GM19035 (cell line): ENCODE results near the gene MTERF2.
"Not testable (repeated sequence)": the region's sequence is repeated elsewhere in the genome, so short reads cannot be mapped to it uniquely, and the experiment has no call there.

Experiments
- ATAC-seq: cut with Tn5 transposase; IDR thresholded peaks from one replicate; pipeline ENCODE4 v1.9.1; 2021; ENCODE audit not compliant: unreplicated experiment

Gene MTERF2, protein sequence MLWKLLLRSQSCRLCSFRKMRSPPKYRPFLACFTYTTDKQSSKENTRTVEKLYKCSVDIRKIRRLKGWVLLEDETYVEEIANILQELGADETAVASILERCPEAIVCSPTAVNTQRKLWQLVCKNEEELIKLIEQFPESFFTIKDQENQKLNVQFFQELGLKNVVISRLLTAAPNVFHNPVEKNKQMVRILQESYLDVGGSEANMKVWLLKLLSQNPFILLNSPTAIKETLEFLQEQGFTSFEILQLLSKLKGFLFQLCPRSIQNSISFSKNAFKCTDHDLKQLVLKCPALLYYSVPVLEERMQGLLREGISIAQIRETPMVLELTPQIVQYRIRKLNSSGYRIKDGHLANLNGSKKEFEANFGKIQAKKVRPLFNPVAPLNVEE

DNA sequence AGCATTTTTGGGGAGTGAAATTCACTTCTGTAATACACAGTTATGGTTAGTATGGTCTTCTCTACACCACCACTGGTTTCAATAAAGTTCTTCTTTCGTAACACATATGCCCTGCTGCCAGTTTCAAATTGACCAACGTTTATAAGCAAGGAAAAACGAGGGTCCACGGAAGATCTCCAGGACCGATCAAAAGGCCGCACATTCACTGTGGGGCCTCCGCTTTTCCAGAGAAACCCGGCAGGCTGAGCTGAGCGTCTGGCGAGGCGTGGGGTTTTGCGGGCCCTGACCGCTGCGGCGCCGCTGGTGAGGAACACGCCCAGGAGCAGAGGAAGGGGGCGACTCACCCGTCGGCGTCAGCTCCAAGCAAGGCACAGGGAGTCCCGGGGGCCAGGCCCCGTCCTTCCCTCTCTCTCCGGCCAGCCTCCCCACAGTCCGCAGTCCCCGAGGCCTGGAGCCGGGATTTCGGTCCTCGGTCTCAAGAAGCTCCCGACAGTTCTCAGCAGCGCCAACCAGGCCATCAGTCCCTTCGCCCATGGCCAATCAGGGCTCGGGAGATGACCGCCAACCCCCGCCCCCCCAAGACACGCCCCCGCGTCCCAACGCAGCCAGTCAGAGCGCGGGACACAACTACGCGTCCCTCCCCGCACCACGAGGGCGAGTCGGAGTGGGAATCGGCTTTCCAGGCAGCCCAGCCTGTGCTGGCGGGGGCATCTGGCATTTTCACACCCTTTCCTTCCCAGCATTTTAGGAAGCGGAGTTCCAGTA, at the start of gene MTERF2:
Gene MTERF2 (minus strand): TSS at position 522 of the 765 bp plus-strand sequence. CDS start 8,432 bp downstream, outside the sequence.
- ATAC-seq: peak; percentile 94

DNA sequence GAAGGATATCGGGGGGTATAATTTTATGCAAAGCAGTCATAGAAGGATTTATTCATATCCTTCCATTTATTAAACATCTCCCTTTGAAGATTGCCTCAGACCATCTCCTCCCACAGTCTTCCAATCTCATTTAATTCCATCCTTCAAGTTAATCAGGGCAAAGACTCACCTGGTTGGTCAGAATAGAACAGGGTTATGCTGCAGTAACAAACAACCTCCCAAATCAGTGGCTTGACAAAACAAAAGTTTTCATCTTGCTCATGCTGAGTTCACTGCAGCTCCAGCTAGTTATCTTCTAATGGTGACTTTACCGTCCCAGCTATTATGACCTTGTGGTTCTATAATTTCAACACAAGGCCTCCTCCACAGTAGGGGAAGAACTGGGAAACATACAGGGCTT, 48.8 kb upstream of the MTERF2 start:
- ATAC-seq: no peak

DNA sequence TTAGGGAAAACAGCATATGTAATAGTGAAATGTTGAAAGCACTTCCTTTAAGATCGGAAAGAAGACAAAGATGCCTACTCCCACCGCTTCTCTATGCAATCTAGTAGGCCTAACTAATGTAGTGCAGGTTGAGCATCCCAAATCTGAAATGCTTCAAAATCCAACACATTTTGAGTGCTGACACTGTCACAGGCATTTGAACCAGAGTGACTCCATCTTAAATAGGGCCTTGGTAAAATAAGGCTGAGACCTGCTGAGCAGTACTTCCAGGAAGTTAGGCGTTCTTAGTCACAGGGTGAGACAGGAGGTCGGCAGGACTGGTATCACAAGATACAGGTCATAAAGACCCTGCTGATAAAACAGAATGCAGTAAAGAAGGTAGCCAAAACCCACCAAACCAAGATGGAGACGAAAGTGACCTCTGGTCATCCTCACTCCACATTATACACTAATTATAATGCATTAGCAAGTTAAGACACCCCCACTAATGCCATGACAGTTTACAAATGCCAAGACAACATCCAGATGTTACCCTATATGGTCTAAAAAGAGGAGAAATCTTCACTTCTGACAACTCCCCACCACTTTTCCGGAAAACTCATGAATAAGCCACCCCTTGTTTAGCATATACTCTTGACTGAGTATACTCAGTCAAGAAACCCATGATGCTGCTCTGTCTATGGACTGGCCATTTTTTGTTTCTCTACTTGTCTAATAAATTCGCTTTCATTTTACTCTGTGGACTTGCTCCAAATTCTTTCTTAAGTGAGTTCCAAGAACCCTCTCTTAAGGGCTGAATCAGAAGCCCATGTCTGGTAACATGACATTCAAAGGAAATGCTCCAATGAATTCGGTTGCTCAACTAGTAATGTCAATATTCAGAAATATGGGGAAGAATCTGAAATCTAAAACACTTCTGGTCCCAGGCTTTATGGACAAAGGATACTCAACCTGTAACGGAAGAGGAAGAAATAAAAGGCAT, 47.1 kb upstream of the MTERF2 start:
- ATAC-seq: no peak

DNA sequence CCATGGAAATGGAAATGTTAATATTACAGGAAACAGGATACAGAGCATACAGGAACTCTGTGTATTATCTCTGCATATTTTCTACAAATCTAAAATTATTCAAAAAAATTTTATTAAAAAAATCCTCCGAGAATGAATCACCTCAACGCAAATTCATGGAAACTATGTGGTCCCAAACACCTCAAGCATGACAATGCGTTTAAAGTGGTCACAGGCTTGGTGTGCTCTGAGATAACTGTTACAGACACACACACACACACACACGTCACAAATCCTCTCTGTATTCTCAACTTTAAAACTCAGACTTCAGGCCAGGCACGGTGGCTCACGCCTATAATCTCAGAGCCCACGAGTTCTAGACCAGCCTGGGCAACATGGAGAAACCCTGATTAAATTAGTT, 45.3 kb upstream of the MTERF2 start:
- ATAC-seq: no peak

DNA sequence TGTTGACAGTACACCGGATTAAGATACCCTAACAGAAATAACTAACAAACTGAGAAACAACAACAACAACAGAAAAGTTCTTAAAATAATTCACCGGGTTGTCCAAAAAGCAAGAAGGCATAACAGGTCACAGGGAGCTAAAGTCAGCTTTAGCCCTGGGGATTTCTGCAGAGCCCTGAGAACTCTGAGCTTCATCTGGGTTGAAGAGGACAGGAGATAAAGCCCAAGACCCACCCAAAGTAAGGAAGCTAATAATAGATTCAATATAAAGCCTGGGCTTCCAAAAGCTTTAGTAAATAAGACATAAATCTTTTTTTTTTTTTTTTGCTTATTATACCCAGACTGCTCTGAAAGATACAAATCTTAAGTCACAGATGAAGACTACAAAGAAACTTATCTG, 44.1 kb upstream of the MTERF2 start:
- ATAC-seq: no peak

DNA sequence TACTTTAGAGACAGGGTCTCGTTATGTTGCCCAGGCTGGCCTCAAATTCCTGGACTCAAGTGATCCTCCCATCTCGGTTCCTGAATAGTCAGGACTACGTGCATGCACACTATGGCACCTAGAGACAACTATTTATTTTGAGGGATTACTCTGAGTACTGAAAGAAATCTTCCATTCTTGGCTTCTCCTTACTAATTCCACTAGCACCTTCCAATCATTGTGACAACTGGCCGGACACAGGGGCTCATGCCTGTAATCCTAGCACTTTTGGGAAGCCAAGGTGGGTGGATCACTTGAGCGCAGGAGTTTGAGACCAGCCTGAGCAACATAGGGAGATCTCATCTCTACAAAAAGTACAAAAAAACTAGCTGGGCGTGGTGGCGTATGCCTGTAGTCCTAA, 42.1 kb upstream of the MTERF2 start:
- ATAC-seq: no peak

DNA sequence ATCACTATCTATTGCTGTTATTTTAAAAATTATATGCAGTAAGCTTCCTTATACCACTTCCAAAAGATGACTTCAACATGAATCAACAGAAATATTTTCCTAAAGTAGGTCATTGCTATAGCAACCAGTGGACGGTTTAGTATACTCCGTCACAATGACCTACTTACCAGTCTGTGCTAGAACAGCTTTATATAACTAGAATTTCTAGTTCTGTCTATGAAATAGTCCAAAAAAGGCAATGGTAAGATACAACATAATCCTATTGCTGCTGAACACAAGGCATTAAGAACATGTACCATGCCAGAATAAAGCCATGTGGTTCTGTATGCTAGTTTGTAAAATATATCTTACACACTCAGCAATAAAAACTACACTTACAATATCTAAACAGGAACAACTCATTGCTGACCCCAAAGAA, 40.7 kb upstream of the MTERF2 start:
- no peak for ATAC-seq

DNA sequence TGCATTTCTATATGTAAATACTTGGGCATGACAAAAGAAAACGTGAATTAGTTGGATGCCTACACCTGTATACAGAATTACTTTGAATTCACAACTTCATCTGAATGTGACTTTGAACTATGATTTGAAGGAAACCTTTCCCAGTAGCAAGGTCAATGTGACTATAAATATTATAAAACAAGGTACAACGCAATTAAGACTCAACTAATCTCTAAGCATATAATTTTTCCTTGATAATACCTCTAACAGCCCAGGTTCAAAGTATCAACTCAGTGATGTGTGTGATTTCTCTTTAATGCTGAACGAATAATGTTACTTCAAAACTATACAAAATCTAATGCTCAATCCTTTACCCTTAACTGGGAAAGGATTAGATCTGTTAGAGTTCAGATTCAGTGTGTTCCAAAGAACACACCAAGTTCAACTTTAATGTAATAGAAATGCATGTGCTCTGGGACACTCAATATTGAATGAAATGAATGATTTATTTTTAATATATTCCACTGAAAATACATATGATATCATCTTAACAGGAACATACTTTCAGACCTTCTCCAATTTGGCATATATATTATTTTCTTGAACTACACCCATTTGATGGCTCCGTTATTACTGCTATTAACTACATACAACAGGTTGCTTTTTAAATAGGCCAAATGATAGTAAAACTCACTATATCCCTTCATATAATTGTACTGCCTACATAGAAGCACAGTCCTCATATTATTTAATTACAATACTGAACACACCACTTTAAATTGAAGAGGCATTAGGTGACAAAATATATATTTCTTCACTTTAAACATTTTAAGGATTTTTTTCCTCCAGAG, 40.1 kb upstream of the MTERF2 start:
- ATAC-seq: no peak

DNA sequence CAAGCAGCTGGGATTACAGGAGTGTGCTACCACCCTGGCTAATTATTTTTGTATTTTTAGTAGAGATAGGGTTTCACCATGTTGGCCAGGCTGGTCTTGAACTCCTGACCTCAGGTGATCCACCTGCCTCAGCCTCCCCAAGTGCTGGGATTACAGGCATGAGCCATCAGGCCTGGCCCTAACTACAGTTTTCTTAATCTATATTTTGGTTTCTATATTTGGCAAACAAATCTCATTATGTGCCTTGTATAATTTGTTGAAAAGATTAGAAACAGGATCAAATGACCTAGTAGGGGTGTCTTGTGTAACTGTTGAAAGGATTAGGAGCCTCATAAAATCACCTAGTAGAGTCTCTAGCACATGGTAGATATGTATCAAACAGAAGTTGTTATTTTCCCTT, 39.4 kb upstream of the MTERF2 start:
- ATAC-seq: not testable (repeated sequence)

DNA sequence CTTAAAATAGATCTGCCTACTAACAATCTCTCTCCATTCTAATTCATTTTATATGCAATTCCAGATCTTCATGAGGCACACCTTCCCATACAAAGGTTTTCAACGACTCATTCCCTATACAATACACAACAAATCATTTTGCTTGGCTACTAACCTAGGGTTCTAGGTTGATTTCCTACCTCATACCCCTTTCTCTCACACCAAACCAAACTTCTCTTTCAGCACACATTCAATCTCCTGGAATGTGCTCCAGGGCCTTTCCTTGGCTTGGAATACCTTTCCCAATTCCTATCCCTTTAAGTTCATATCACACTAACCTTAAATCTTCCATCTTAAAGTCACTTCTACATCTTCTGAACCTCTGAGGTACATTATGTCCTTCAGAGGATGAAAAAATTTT, 38.7 kb upstream of the MTERF2 start:
- no peak for ATAC-seq

DNA sequence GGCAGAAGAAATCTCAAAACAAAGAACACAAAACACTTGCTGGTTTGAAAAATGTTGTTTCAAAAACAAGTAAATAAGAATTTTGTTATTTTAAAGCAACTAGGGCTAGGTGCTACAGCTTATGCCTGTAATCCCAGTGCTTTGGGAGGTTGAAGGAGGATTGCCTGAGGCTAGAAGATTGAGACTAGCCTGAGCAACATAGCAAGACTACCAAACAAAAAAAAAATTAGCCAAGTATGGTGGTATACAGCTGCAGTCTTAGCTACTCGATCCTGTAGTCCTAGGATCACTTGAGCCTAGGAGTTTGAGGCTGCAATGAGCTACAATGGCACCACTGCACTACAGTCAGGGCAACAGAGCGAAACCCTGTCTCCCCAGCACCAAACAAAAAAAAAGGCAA, 32.6 kb upstream of the MTERF2 start:
- ATAC-seq: no peak

DNA sequence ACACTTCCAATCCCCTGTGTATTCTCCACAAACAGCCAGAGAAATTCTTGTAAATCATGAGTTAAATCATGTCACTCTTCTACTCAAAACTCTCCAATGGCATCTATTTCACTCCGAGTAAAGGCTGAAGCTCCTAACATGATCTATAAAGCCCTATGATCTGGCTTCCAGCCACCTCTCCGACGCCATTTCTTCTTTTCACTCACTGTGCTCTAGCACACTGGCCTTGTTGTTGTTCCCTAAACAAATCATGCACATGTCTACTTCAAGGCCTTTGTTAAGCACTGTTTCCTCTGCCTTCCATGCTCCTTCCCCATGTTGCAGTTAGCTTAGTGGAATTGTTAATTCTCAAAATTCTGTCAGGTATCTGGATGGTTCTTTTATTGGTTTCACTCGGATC, 30.1 kb upstream of the MTERF2 start:
- no peak for ATAC-seq

DNA sequence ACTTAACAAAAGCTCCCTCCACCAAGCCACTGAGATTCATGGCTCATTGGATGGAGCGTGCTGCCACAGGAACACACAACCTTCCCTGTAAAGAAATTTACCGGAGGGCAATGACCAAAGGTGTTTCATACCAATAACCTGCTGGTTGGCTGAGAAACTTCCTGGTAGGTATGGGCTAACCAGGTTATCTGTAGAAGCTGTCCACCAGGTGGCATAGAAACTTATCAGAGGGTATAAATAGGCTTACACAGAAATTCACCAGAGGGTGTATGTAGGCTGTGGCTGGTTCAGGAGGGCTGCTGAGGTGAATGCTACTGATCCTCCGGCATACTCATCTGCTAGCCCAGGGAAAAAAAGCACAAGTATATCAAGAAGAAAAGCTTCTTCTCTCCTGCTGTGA, 27.1 kb upstream of the MTERF2 start:
- ATAC-seq: no peak

DNA sequence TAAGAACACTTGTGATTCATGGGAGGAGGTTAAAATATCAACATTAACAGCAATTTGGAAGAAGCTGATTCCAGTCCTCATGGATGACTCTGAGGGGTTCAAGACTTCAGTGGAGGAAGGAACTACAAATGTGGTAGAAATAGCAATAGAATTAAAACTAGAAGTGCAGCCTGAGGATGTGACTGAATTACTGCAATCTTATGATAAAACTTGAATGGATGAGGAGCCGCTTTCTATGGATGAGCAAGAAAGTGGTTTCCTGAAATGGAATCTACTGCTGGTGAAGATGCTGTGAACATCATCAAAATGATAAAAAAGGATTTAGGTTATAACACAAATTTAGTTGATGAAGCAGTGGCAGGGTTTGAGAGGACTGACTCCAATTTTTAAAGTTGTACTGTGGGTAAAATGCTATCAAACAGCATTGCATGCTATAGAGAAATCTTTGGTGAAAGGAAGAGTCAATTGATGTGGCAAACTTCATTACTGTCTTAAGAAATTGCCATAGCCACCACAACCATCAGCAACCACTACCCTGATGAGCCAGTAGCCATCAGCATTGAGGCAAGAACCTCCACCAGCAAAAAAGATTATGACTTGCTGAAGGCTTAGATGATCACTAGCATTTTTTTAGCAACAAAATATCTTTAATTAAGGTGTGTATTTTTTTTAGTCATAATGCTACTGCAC, 25.9 kb upstream of the MTERF2 start:
- no peak for ATAC-seq

DNA sequence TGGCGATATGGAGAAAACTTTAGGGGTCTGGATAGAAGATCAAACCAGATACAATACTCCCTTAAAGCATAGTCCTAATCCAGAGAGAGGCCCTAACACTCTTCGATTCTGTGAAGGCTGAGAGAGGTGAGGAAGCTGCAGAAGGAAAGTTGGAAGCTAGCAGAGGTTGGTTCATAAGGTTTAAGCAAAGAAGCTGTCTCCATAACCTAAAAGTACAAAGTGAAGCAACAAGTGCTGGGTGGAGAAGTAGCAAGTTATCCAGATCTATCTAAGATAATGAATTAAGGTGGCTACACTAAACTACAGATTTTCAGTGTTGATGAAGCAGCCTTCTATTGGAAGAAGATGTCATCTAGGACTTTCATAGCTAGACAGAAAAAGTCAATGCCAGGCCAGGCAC, 24.6 kb upstream of the MTERF2 start:
- no peak for ATAC-seq

DNA sequence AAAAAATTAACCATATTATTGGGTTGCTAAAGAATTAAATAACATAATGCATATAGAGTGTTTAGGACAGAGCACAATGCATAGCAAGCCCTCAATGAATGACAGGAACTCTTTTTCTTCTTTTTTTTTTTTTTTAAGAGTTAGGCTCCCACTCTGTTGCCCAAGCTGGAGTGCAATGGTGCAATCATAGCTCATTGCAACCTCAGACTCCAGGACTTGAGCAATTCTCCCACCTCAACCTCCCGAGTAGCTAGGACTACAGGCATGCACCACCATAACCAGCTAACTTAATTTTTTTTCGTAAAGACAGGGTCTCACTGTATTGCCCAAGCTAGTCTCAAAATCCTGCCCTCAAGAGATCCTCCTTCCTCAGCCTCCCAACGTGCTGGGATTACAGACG, 20.5 kb upstream of the MTERF2 start:
- no peak for ATAC-seq

DNA sequence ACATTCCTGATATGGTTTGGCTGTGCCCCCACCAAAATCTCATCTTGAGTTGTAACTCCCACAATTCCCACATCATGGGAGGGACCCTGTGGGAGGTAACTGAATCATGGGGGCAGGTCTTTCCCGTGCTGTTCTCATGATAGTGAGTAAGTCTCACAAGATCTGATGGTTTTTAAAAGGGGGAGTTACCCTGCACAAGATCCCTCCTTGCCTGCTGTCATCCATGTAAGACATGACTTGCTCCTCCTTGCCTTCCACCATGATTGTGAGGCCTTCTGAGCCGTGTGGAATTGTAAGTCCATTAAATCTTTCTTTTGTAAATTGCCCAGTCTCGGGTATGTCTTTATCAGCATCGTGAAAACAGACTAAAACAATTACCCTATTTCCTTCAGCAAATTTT, 15.7 kb upstream of the MTERF2 start:
- not testable (repeated sequence) for ATAC-seq

DNA sequence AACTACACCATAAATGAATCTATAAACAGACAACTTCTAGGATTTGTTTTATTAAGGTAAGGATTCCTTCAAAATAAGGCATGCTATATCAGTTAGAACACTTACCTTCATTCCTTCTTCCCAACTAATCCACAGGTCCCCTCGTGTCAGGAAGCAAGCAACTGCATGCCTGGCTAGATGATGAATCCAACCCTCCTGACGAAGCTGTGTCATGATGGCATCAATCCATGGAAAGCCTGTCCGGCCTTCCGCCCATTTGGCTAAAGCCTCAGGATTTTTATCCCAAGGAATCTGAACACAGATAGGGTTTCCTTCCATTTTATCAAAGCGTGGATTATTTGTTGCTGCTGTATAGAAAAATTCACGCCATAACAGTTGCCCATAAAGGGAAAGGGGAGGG, 12.5 kb upstream of the MTERF2 start:
- no peak for ATAC-seq

DNA sequence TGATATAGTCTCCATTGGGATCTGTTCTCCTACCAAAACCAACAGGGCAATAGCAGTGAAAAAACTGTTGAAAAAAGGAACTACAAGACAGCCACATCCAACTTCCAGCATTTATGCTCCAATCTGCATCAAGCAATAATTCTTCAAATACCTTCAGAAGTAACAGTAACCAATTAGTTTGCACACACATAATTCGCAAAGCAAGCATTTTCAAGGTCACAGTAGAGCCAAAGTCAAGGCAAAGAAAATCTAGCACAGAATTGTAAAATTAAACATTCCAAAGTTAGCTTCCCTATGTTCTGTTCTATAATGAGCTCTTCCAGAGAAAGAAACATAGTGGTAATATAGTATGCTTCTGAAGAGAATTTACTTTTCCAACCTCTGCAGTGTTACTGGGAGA, 11.0 kb upstream of the MTERF2 start:
- ATAC-seq: no peak

DNA sequence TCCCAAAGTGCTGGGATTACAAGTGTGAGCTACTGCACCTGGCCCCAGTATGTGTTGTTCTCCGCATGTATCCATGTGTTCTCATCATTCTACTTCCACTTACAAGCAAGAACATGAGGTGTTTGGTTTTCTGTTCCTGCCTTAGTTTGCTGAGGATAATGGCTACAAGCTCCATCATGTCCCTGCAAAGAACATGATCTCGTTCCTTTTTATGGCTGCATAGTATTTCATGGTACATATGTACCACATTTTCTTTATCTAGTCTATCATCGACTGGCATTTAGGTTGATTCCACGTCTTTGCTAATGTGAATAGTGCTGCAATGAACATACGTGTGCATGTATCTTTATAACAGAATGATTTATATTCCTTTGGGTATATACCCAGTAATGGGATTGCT, 9.2 kb upstream of the MTERF2 start:
- ATAC-seq: not testable (repeated sequence)
